Mesodermal cell (in vitro differentiated cells): ENCODE measurements around the gene IER5.
"Not testable (repeated sequence)": the region's sequence is repeated elsewhere in the genome, so short reads cannot be mapped to it uniquely, and the experiment has no call there.

ENCODE experiments used
- H3K27ac ChIP-seq: 2 replicates; pipeline ENCODE4 v1.7.0; 2013; ENCODE audit warnings: mild to moderate bottlenecking, low read depth, low read length, moderate library complexity; ENCODE audit not compliant: severe bottlenecking
- H3K36me3 ChIP-seq: 2 replicates; pipeline ENCODE4 v1.7.1; 2013; ENCODE audit warnings: mild to moderate bottlenecking, low read length, moderate library complexity; ENCODE audit not compliant: control insufficient read depth, insufficient read depth
- H3K4me1 ChIP-seq: one replicate; pipeline ENCODE4 v1.7.1; 2013; ENCODE audit warnings: mild to moderate bottlenecking, low read length; ENCODE audit not compliant: insufficient read depth, control insufficient read depth, poor library complexity, severe bottlenecking
- H3K4me3 ChIP-seq: 2 replicates; pipeline ENCODE4 v1.7.0; 2013; ENCODE audit warnings: low read length, control low read depth, mild to moderate bottlenecking; ENCODE audit not compliant: insufficient read depth, poor library complexity, severe bottlenecking; ENCODE audit errors: extremely low read depth
- H3K9me3 ChIP-seq: 2 replicates; pipeline ENCODE4 v1.7.1; 2013; ENCODE audit warnings: mild to moderate bottlenecking, low read length, moderate library complexity; ENCODE audit not compliant: control insufficient read depth
- WGBS, 2 experiments: methylation state at CpG; one replicate each; pipeline ENCODE4 v1.1.5; 2013; ENCODE audit warnings: missing lambda C conversion rate in 2 of 2; ENCODE audit not compliant: insufficient coverage in 2 of 2; 5-methylcytosine and 5-hydroxymethylcytosine counted together

IER5 gene

GRCh38 chr1:181060066-181060465 is 28.4 kb upstream of the IER5 start:
- Histone ChIP-seq H3K9me3 (no peaks in the 10 kb centered on the region), H3K36me3 (no peaks in the 10 kb centered on the region), H3K4me3 (no peak overlapping the region), H3K4me1 (no peaks in the 10 kb centered on the region), H3K27ac (no peak overlapping the region)
- 88% methylated on average over 1 of the region's 1 CpG; no CpG with 5 or more reads in 1 of the 2 experiments for WGBS, 2 experiments

- not testable (repeated sequence) for H3K4me3 ChIP-seq
- WGBS, 2 experiments: no CpG with 5 or more reads among the region's 4 CpGs
Measured at GRCh38 chr1:181060947-181061346, 27.6 kb upstream of the IER5 start.

GRCh38 chr1:181061487-181061886 is 27.0 kb upstream of the IER5 start:
- Histone ChIP-seq H3K36me3 (no peaks in the 10 kb centered on the region), H3K4me3 (no peak overlapping the region), H3K4me1 (no peaks in the 10 kb centered on the region), H3K9me3 (no peaks in the 10 kb centered on the region), H3K27ac (no peak overlapping the region)
- WGBS, 2 experiments: 100% methylated on average over 1 of the region's 2 CpGs; no CpG with 5 or more reads in 1 of the 2 experiments

More at GRCh38 chr1:181060947-181061346, 27.6 kb upstream of the IER5 start:
- not testable (repeated sequence) for H3K9me3 ChIP-seq, H3K36me3 ChIP-seq, H3K4me1 ChIP-seq, H3K27ac ChIP-seq

- Histone ChIP-seq H3K36me3 (no peaks in the 10 kb centered on the region), H3K4me1 (no peaks in the 10 kb centered on the region), H3K9me3 (no peaks in the 10 kb centered on the region), H3K4me3 (no peak overlapping the region), H3K27ac (no peak overlapping the region)
- 88 to 91% methylated on average over 12 to 13 of the region's 15 CpGs for WGBS, 2 experiments
Measured at GRCh38 chr1:181061891-181062835, 26.3 kb upstream of the IER5 start.

- Histone ChIP-seq H3K9me3 (no peaks in the 10 kb centered on the region), H3K36me3 (no peaks in the 10 kb centered on the region), H3K4me1 (no peaks in the 10 kb centered on the region), H3K27ac (no peak overlapping the region), H3K4me3 (no peak overlapping the region)
- 92 to 94% methylated on average over 5 to 6 of the region's 6 CpGs for WGBS, 2 experiments
Measured at GRCh38 chr1:181062836-181063428, 25.6 kb upstream of the IER5 start.

GRCh38 chr1:181064011-181064623 is 24.4 kb upstream of the IER5 start:
- no peaks in the 10 kb centered on the region for H3K4me1 ChIP-seq
- no peaks in the 10 kb centered on the region for H3K36me3 ChIP-seq
- H3K4me3 ChIP-seq: no peak overlapping the region
- 50 to 67% methylated on average over 2 to 4 of the region's 6 CpGs for WGBS, 2 experiments
- no peaks in the 10 kb centered on the region for H3K9me3 ChIP-seq
- H3K27ac ChIP-seq: no peak overlapping the region

GRCh38 chr1:181064702-181065101 is 23.8 kb upstream of the IER5 start:
- H3K4me1 ChIP-seq: no peaks in the 10 kb centered on the region
- H3K4me3 ChIP-seq: no peak overlapping the region
- H3K36me3 ChIP-seq: no peaks in the 10 kb centered on the region
- no CpG with 5 or more reads among the region's 1 CpG for WGBS, 2 experiments
- no peaks in the 10 kb centered on the region for H3K9me3 ChIP-seq
- no peak overlapping the region for H3K27ac ChIP-seq

GRCh38 chr1:181073638-181074037 is 14.9 kb upstream of the IER5 start:
- no peak overlapping the region for H3K4me3 ChIP-seq
- H3K27ac ChIP-seq: no peak overlapping the region
- WGBS, 2 experiments: 84 to 100% methylated on average over 5 to 8 of the region's 10 CpGs
- H3K4me1 ChIP-seq: peaks cover 16% of the 10 kb centered on the region
- H3K36me3 ChIP-seq: no peaks in the 10 kb centered on the region
- no peaks in the 10 kb centered on the region for H3K9me3 ChIP-seq

- 80 to 87% methylated on average over 3 of the region's 5 CpGs for whole genome bisulfite sequencing, 2 experiments
- Histone ChIP-seq H3K4me3 (no peak overlapping the region), H3K4me1 (peaks cover 17% of the 10 kb centered on the region), H3K9me3 (no peaks in the 10 kb centered on the region), H3K36me3 (no peaks in the 10 kb centered on the region), H3K27ac (no peak overlapping the region)
Measured at GRCh38 chr1:181075766-181076350, 12.6 kb upstream of the IER5 start.

GRCh38 chr1:181076852-181077251 is 11.6 kb upstream of the IER5 start:
- Histone ChIP-seq H3K9me3 (no peaks in the 10 kb centered on the region), H3K4me1 (peaks cover 17% of the 10 kb centered on the region), H3K36me3 (no peaks in the 10 kb centered on the region), H3K4me3 (no peak overlapping the region), H3K27ac (no peak overlapping the region)
- 94 to 100% methylated on average over 1 to 3 of the region's 3 CpGs for WGBS, 2 experiments
